Spinal cord (tissue), 10 donors: ENCODE measurements around the gene SIX3. TPM values are rescaled to one million over a fixed set of nuclear protein-coding genes. Genes with fewer than 3 reads are reported as not detected.

Experiments
- DNase-seq, 6 donors: peaks; one replicate each; pipeline versions ENCODE4 v3.0.0 to v3.0.0-alpha.2; 2013 to 2015; ENCODE audit warnings: low spot score in 6 of 6, low read depth in 4 of 6
- H3K27ac ChIP-seq: one replicate; pipeline ENCODE4 v1.5.1; 2013; ENCODE audit warnings: low read depth, low read length, control low read depth
- H3K27me3 ChIP-seq: one replicate; pipeline ENCODE4 v1.6.1; 2013; ENCODE audit warnings: low read length; ENCODE audit not compliant: control insufficient read depth, insufficient read depth
- H3K36me3 ChIP-seq: one replicate; pipeline ENCODE4 v1.6.1; 2013; ENCODE audit warnings: low read length; ENCODE audit not compliant: control insufficient read depth, insufficient read depth
- H3K4me1 ChIP-seq: one replicate; pipeline ENCODE4 v1.6.1; 2013; ENCODE audit warnings: low read length; ENCODE audit not compliant: control insufficient read depth, insufficient read depth
- H3K4me3 ChIP-seq: one replicate; pipeline ENCODE4 v1.5.1; 2013; ENCODE audit warnings: low read depth, low read length, control low read depth
- H3K9me3 ChIP-seq: one replicate; pipeline ENCODE4 v1.6.1; 2013; ENCODE audit warnings: low read length; ENCODE audit not compliant: control insufficient read depth, insufficient read depth
- WGBS: methylation state at CpG from one replicate; pipeline ENCODE4 v1.1.5; 2013; ENCODE audit warnings: missing lambda C conversion rate; ENCODE audit not compliant: insufficient coverage; 5-methylcytosine and 5-hydroxymethylcytosine counted together
- polyA plus RNA-seq, 2 donors: library from polyadenylated mRNA; unstranded; fragments of 120-200 nt; gene quantifications; one replicate each; pipeline ENCODE4 v1.2.1, GENCODE V29; 2013; ENCODE audit not compliant: insufficient read length in 2 of 2
- total RNA-seq, 2 donors: library from RNA; depleted of rRNA in 1 of 2; stranded (reverse); fragments of 120-200 nt in 1 of 2; fragments of >200 nt in 1 of 2; gene quantifications; one replicate each; pipeline versions ENCODE4 v1.2.3 to v1.2.4, GENCODE V29; 2013 to 2014
- donor health status: healthy.

Gene SIX3
- total and polyA plus RNA-seq, 4 donors: 0.28 TPM; not detected in 3

GRCh38 chr2:44967056-44967455 lies 25.6 kb downstream of the SIX3 start:
- Histone ChIP-seq H3K36me3 (no peaks in the 10 kb centered on the region), H3K27ac (no peak overlapping the region), H3K9me3 (no peaks in the 10 kb centered on the region), H3K27me3 (no peaks in the 10 kb centered on the region), H3K4me3 (no peak overlapping the region), H3K4me1 (peaks cover 4% of the 10 kb centered on the region)
- DNase-seq: no peak
- 60% methylated on average over 1 of the region's 6 CpGs for whole genome bisulfite sequencing

GRCh38 chr2:44967727-44968432 lies 26.4 kb downstream of the SIX3 start:
- Histone ChIP-seq H3K36me3 (no peaks in the 10 kb centered on the region), H3K4me1 (peaks cover 4% of the 10 kb centered on the region), H3K9me3 (no peaks in the 10 kb centered on the region), H3K27ac (no peak overlapping the region), H3K27me3 (no peaks in the 10 kb centered on the region), H3K4me3 (no peak overlapping the region)
- DNase-seq: no peak
- 94% methylated on average over 4 of the region's 5 CpGs for WGBS

GRCh38 chr2:44969936-44970335 lies 28.4 kb downstream of the SIX3 start:
- no peak for DNase-seq
- Histone ChIP-seq H3K27ac (no peak overlapping the region), H3K4me3 (no peak overlapping the region), H3K4me1 (peaks cover 5% of the 10 kb centered on the region), H3K36me3 (no peaks in the 10 kb centered on the region), H3K27me3 (no peaks in the 10 kb centered on the region), H3K9me3 (no peaks in the 10 kb centered on the region)
- WGBS: 82% methylated on average over 4 of the region's 4 CpGs

GRCh38 chr2:44970846-44971450 lies 29.4 kb downstream of the SIX3 start:
- Histone ChIP-seq H3K27ac (no peak overlapping the region), H3K27me3 (no peaks in the 10 kb centered on the region), H3K36me3 (no peaks in the 10 kb centered on the region), H3K4me1 (peaks cover 4% of the 10 kb centered on the region), H3K4me3 (no peak overlapping the region), H3K9me3 (no peaks in the 10 kb centered on the region)
- WGBS: 85% methylated on average over 12 of the region's 15 CpGs
- no peak for DNase-seq

- no peak overlapping the region for H3K4me3 ChIP-seq
- H3K4me1 ChIP-seq: peaks cover 4% of the 10 kb centered on the region
- no peak for DNase-seq
- no peaks in the 10 kb centered on the region for H3K27me3 ChIP-seq
- H3K36me3 ChIP-seq: no peaks in the 10 kb centered on the region
- no peak overlapping the region for H3K27ac ChIP-seq
- no peaks in the 10 kb centered on the region for H3K9me3 ChIP-seq
- 12% methylated on average over 9 of the region's 11 CpGs for WGBS
These were observed 31.5 kb downstream of the SIX3 start for GRCh38 chr2:44972771-44973535.

- no peak overlapping the region for H3K27ac ChIP-seq
- no peaks in the 10 kb centered on the region for H3K9me3 ChIP-seq
- H3K36me3 ChIP-seq: no peaks in the 10 kb centered on the region
- H3K4me3 ChIP-seq: no peak overlapping the region
- peak in 1 of 6 donors; percentile 12 for DNase-seq
- H3K4me1 ChIP-seq: peaks cover 4% of the 10 kb centered on the region
- H3K27me3 ChIP-seq: no peaks in the 10 kb centered on the region
- 51% methylated on average over 4 of the region's 6 CpGs for WGBS
These were observed 32.7 kb downstream of the SIX3 start for GRCh38 chr2:44974064-44974715.

GRCh38 chr2:44975571-44976450 lies 34.3 kb downstream of the SIX3 start:
- H3K4me1 ChIP-seq: peaks cover 4% of the 10 kb centered on the region
- 73% methylated on average over 17 of the region's 24 CpGs for WGBS
- H3K27ac ChIP-seq: no peak overlapping the region
- H3K36me3 ChIP-seq: no peaks in the 10 kb centered on the region
- DNase-seq: no peak
- H3K27me3 ChIP-seq: no peaks in the 10 kb centered on the region
- no peak overlapping the region for H3K4me3 ChIP-seq
- no peaks in the 10 kb centered on the region for H3K9me3 ChIP-seq

- Histone ChIP-seq H3K9me3 (no peaks in the 10 kb centered on the region), H3K4me1 (no peaks in the 10 kb centered on the region), H3K27me3 (peaks cover 5% of the 10 kb centered on the region), H3K36me3 (no peaks in the 10 kb centered on the region), H3K27ac (no peak overlapping the region), H3K4me3 (no peak overlapping the region)
- no peak for DNase-seq
- 84% methylated on average over 10 of the region's 11 CpGs for WGBS
These were observed 38.1 kb downstream of the SIX3 start for GRCh38 chr2:44979581-44979980.
